Activated naive CD4-positive, alpha-beta T cell treated with anti-CD3 and anti-CD28 coated beads, Interleukin-2, amount 50 U/mL, for 16 hours (primary cell): Measurements from ENCODE around the gene MAGEB16.

Source experiments
- DNase-seq: peaks from one replicate; pipeline ENCODE4 v3.0.0-alpha.2; 2020

MAGEB16 gene

GRCh38 chrX:35798042-35798441, at the start of gene MAGEB16:
TSS of gene MAGEB16 (plus strand) at chrX:35798342. CDS start at chrX:35802197, 3,855 bp downstream.
- no peak for DNase-seq

GRCh38 chrX:35773958-35774564, 24.1 kb upstream of the MAGEB16 start:
- DNase-seq, result no peak

- no peak for DNase-seq
These were observed 13.1 kb upstream of the MAGEB16 start for GRCh38 chrX:35785075-35785474.

DNA sequence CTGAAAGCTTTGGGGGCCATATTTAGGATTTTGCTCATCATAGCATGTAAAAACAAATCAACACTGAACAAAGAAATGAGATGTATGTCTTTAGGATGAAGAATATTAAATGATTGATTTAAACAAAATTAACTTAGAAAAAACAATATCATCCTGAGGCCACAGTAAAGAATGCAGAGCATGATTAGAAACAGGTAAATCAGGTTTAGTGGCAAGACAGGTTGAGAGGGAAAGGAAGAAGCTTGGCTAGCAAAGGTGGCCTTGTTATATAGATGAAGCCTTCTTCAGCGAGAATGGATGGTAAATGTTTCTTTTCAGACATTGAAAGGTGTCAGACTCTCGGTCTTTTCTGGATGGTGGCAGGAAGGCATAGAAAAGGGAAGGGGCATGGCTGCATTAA, 11.9 kb upstream of the MAGEB16 start:
- no peak for DNase-seq

DNA sequence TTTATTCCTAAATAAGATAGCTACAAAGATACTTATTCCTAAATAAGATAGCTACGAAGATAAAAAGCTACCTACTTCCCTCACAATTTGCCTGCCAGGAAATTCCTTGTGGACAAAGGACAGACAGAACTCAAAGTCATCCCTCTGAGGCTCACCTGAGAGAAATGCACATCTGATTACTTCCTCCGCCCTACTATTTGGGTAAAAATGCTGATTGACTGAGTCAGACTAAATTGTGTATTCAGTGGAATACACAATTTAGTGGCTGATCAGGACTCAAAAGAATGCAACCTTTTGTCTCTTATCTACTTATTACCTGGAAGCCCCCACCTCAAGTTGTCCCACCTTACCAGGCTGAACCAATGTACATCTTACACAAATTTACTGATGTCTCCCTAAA, 10.3 kb upstream of the MAGEB16 start:
- DNase-seq, result no peak

DNA sequence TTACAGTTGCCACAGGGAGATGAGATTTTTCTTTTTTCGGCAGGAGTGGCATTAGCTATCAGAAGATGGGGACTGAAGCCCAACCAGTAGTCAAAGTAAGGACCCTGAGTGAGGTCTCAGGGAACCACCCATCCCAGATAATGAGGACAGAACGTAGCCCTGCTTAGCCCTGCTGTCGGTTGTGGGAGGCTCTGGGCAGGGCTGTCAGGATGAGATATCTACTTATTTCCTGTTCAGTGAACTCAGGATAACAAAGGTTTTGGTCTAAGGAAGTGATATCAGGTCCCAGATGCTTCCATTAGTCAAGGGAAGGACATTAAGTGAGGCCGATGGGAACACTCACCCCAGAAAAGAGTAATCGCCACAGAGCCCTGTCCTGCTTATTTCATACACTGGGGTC, 2.3 kb downstream of the MAGEB16 start:
- no peak for DNase-seq

- no peak for DNase-seq
These were observed 11.6 kb downstream of the MAGEB16 start for GRCh38 chrX:35809781-35810180.

- DNase-seq, result no peak
These were observed 21.1 kb downstream of the MAGEB16 start for GRCh38 chrX:35819241-35819640.

DNA sequence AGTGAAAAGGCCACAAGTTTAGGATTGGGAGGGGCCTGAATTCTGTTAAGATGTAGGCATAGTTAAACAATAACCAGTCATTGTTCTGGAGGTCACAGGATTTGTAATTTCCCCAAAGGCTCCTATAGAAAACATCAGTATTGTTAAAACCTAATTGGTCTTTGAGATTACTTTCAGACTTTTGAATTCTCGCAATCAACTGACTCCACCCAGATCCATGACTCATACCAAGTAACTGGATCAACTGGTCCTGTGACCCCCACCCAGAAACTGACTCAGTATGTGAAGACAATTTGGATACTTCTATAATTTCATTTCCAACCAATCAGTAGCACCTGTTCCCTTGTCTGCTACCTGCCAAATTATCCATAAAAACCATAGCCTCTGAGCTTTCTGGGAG, 28.4 kb downstream of the MAGEB16 start:
- no peak for DNase-seq

DNA sequence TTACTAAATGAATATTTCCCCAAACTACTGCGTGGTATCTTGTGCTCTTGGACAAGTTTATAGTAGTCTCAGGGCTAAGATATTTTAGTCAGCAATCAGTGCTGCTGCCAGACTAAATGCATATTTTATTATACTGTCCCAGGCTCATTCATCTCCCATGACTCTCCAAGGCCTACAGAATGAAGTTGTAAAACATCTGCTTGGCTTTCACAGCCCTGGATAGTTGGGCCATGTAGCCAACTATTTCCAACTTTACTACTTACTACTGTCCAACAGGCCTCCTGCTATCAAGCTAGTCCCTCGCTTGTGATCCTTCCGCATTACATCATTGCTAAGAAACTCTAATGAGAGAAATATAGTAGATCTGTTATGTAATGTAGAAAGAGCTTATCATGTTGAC, 31.4 kb downstream of the MAGEB16 start:
- DNase-seq, result no peak

DNA sequence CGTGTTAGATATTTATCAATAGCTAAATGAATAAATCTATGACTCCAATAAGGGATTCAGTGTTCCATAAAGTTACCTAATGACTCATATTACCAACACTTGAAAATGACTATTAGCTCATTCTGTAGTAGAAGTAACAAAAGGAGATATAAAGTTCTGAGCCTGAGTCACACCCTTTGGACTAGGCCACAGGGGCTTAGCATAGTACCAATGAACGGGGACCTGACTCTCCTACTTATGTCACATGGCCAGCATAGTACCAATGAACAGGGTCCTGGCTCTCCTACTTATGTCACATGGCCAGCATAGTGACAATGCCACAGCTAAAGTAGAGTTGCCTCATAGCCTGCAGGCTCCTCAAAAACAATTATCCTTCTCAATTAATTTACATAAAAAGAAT, 43.7 kb downstream of the MAGEB16 start:
- DNase-seq, result no peak

DNA sequence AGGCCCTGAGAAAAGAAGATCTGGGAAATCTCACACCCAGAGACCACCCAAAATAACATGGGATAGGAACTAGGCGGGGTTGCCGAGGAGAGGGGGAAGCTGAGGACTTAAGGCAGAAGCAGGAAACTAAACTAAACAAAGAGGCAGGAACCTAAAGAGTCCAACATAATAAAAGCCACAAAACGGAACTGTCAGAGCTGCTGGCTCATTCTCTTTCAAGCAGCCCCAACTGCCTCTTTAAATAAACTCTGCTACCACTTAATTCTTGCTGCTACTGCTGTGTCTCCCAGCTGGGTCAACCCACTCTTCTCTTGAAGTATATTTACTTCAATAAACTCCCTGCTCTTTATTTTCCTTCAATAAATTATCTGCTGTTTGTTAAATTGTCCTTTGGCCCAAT, 44.5 kb downstream of the MAGEB16 start:
- no peak for DNase-seq

DNA sequence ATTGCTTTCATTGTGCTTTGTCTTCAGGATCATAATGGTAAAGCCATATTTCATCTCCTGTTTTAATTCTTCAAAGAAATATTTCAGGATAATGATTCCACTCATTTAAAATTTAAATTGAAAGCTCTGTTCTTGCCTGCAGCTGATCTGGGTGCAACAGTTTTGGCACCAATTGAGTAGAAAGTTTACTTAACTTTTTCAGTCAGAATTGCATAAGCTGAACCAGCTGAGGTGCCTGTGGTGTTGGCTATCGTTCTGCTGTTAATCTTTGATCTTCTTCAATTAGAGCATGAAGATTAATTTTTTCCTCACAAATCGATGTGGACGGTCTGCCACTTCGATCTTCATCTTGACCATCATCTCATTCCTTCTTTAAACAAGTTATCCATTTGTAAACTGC, 49.6 kb downstream of the MAGEB16 start:
- no peak for DNase-seq
